SU-DHL-6 (cell line): Measurements from ENCODE around the gene CASD1.

ENCODE experiments used
- EZH2phosphoT487 ChIP-seq: fragments of 200-600 bp; sonication (generic), shearing (Covaris generic); conservative IDR thresholded peaks from 2 replicates; pipeline ENCODE4 v1.6.1; 2018; ENCODE audit warnings: mild to moderate bottlenecking, antibody characterized with exemption, low read length, moderate library complexity, mixed read lengths
- TF ChIP-seq, protein P1 (sequence below): fragments of 200-600 bp; sonication (generic); IDR thresholded peaks from one replicate; pipeline ENCODE4 v1.5.1; 2017; ENCODE audit warnings: antibody characterized with exemption, mild to moderate bottlenecking, low read length, moderate library complexity; ENCODE audit not compliant: insufficient read depth, poor library complexity, severe bottlenecking

DNA sequence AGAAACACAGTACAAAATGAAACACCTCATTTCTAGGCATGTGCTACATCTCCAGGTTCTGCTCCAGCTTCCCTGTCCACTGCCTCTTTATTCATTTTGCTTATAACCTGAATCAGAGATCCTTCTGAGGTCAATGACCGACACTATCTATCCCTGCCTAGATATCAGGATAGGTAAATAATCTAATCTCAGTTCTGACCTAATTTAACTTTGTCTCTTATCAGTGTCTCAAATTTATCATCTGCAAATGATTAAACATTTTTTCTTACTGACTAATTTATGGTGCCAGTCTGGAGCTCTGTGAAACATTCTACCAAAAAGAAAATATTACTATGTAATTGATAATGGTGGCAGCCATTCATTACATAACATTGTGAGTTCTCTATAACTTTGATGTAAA lies 85.3 kb downstream of the CASD1 start:
- TF ChIP-seq, protein P1, sequence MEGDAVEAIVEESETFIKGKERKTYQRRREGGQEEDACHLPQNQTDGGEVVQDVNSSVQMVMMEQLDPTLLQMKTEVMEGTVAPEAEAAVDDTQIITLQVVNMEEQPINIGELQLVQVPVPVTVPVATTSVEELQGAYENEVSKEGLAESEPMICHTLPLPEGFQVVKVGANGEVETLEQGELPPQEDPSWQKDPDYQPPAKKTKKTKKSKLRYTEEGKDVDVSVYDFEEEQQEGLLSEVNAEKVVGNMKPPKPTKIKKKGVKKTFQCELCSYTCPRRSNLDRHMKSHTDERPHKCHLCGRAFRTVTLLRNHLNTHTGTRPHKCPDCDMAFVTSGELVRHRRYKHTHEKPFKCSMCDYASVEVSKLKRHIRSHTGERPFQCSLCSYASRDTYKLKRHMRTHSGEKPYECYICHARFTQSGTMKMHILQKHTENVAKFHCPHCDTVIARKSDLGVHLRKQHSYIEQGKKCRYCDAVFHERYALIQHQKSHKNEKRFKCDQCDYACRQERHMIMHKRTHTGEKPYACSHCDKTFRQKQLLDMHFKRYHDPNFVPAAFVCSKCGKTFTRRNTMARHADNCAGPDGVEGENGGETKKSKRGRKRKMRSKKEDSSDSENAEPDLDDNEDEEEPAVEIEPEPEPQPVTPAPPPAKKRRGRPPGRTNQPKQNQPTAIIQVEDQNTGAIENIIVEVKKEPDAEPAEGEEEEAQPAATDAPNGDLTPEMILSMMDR: no peak
- no peak for TF ChIP-seq EZH2phosphoT487
